HCT116 (cell line): ENCODE data around the gene CPNE5. TPM values are rescaled to one million over a fixed set of nuclear protein-coding genes. Genes with fewer than 3 reads are reported as not detected.

Experiments
- ATAC-seq: fragments of 200-7000 bp; cut with Tn5 transposase; 2 replicates; pipeline ENCODE4 v1.9.1; 2020; ENCODE audit warnings: mild to moderate bottlenecking, moderate library complexity
- BruUV-seq: library from RNA; stranded (reverse); fragments of 400-500 nt; replicated peaks from 2 replicates; lab custom pipeline; 2021; lab: Mats Ljungman, UMichigan
- CTCF ChIA-PET: fragments of 300-600 bp; sonication (Branson Sonifier 250); formaldehyde crosslinking; loops from one replicate; lab custom pipeline; 2021; ENCODE audit warnings: antibody characterized with exemption; lab: Charles Lee
- POLR2A ChIA-PET: fragments of 300-600, 350-600 bp; sonication (Branson Sonifier 250); formaldehyde crosslinking; loops from one replicate; lab custom pipeline; 2021; ENCODE audit warnings: antibody characterized with exemption; lab: Charles Lee
- RAD21 ChIA-PET, 2 experiments: fragments of 300-600 bp; sonication (Branson Sonifier 250); formaldehyde crosslinking; loops; one replicate each; lab custom pipeline; 2023; ENCODE audit warnings: low total read pairs in 2 of 2; ENCODE audit not compliant: uncharacterized antibody in 2 of 2, unreplicated experiment in 2 of 2, low non-redundant PET in 1 of 2; lab: Charles Lee
- DNase-seq: peaks from one replicate; pipeline ENCODE4 v3.0.0-alpha.2; 2010; ENCODE audit warnings: low read depth, low spot score
- H2AFZ ChIP-seq: fragments of 200-600 bp; shearing (Covaris generic), sonication (generic); 2 replicates; pipeline ENCODE4 v1.6.1; 2017; ENCODE audit warnings: low read depth, mixed run types, mixed read lengths, antibody characterized with exemption, low read length; ENCODE audit not compliant: poor library complexity, severe bottlenecking
- H3K27ac ChIP-seq: 2 replicates; pipeline ENCODE4 v1.5.1; 2012; ENCODE audit warnings: low read depth, low read length
- H3K27me3 ChIP-seq: fragments of 200-600 bp; sonication (generic); 2 replicates; pipeline ENCODE4 v1.6.1; 2016; ENCODE audit warnings: mixed run types, low read length, mixed read lengths; ENCODE audit not compliant: insufficient read depth
- H3K36me3 ChIP-seq, 2 experiments: fragments of 200-500 bp in 1 of 2; fragments of 200-600 bp in 1 of 2; sonication (Bioruptor generic) in 1 of 2; sonication (generic) in 1 of 2; 2 replicates each; pipeline versions ENCODE4 v1.5.1 to v1.6.1; 2014 to 2016; ENCODE audit warnings: low read length in 2 of 2, inconsistent platforms in 1 of 2, mixed read lengths in 1 of 2, mixed run types in 1 of 2; ENCODE audit not compliant: insufficient read depth in 2 of 2, control insufficient read depth in 1 of 2
- H3K4me1 ChIP-seq, 2 experiments: fragments of 200-600 bp in 1 of 2; sonication (generic) in 1 of 2; 2 replicates each; pipeline versions ENCODE4 v1.5.1 to v1.6.1; 2012 to 2017; ENCODE audit warnings: low read length in 2 of 2, inconsistent platforms in 1 of 2, mild to moderate bottlenecking in 1 of 2, mixed read lengths in 1 of 2, mixed run types in 1 of 2, moderate library complexity in 1 of 2; ENCODE audit not compliant: insufficient read depth in 2 of 2, control insufficient read depth in 1 of 2
- H3K4me2 ChIP-seq: fragments of 200-600 bp; sonication (generic); 2 replicates; pipeline ENCODE4 v1.6.1; 2017; ENCODE audit warnings: mixed run types, low read length, mixed read lengths
- H3K4me3 ChIP-seq, 2 experiments: fragments of 200-600 bp in 1 of 2; sonication (generic) in 1 of 2; replicated peaks in 1 of 2; 2 replicates each; pipeline ENCODE4 v1.5.1; 2011 to 2016; ENCODE audit warnings: low read length in 2 of 2, control low read depth in 1 of 2, low read depth in 1 of 2, mild to moderate bottlenecking in 1 of 2, mixed read lengths in 1 of 2, mixed run types in 1 of 2
- H3K79me2 ChIP-seq: fragments of 200-600 bp; sonication (generic); 2 replicates; pipeline ENCODE4 v1.6.1; 2017; ENCODE audit warnings: mild to moderate bottlenecking, mixed run types, low read length, moderate library complexity, mixed read lengths; ENCODE audit not compliant: insufficient read depth
- H3K9ac ChIP-seq: fragments of 200-600 bp; sonication (generic); 2 replicates; pipeline ENCODE4 v1.6.1; 2016; ENCODE audit warnings: low read length, mixed read lengths
- H3K9me2 ChIP-seq: fragments of 200-600 bp; sonication (generic), shearing (Covaris generic); 2 replicates; pipeline ENCODE4 v1.6.1; 2017; ENCODE audit warnings: mixed run types, mild to moderate bottlenecking, moderate library complexity; ENCODE audit not compliant: insufficient read depth
- H3K9me3 ChIP-seq, 2 experiments: fragments of 200-500 bp in 1 of 2; fragments of 200-600 bp in 1 of 2; sonication (Bioruptor generic) in 1 of 2; sonication (generic) in 1 of 2; 2 replicates each; pipeline ENCODE4 v1.6.1; 2014 to 2017; ENCODE audit warnings: low read length in 2 of 2, mixed read lengths in 2 of 2, inconsistent platforms in 1 of 2, low read depth in 1 of 2, mild to moderate bottlenecking in 1 of 2, mixed run types in 1 of 2, moderate library complexity in 1 of 2; ENCODE audit not compliant: control insufficient read depth in 1 of 2, insufficient read depth in 1 of 2
- H4K20me1 ChIP-seq: fragments of 200-600 bp; sonication (generic), shearing (Covaris generic); 2 replicates; pipeline ENCODE4 v1.6.1; 2017; ENCODE audit warnings: mixed run types, mild to moderate bottlenecking, moderate library complexity; ENCODE audit not compliant: insufficient read depth
- CBX3 ChIP-seq: IDR thresholded peaks from 2 replicates; pipeline ENCODE4 v1.6.1; 2012; ENCODE audit warnings: low read depth
- EZH2 ChIP-seq: fragments of 200-600 bp; sonication (generic); IDR thresholded peaks from 2 replicates; pipeline ENCODE4 v1.6.1; 2017; ENCODE audit warnings: antibody characterized with exemption, mixed run types
- FOSL1 ChIP-seq: IDR thresholded peaks from 2 replicates; pipeline ENCODE4 v1.6.1; 2012; ENCODE audit warnings: low read depth
- TCF7L2 ChIP-seq: IDR thresholded peaks from 2 replicates; pipeline ENCODE4 v1.7.0; 2011; ENCODE audit warnings: borderline replicate concordance, inconsistent platforms; ENCODE audit not compliant: insufficient read depth, insufficient read length; ENCODE audit errors: extremely low read depth
- ZBTB33 ChIP-seq: IDR thresholded peaks from 2 replicates; pipeline ENCODE4 v1.6.1; 2011; ENCODE audit warnings: mild to moderate bottlenecking, low read length, moderate library complexity; ENCODE audit not compliant: insufficient replicate concordance; ENCODE audit errors: extremely low read depth
- ZFX ChIP-seq: fragments of 450-650 bp; IDR thresholded peaks from 2 replicates; pipeline ENCODE4 v1.6.1; 2017
- intact Hi-C: fragments of 100-400 bp; cut with micrococcal nuclease; formaldehyde crosslinking; loops from 2 replicates; pipeline ENCODE4 v1.10.0; 2022
- total RNA-seq: library from RNA; stranded (reverse); gene quantifications from one replicate; pipeline ENCODE4 v1.2.1, GENCODE V29; 2021; ENCODE audit not compliant: unreplicated experiment

CPNE5 gene
- total RNA-seq, 1 experiment from 2014 or later: not detected

DNA sequence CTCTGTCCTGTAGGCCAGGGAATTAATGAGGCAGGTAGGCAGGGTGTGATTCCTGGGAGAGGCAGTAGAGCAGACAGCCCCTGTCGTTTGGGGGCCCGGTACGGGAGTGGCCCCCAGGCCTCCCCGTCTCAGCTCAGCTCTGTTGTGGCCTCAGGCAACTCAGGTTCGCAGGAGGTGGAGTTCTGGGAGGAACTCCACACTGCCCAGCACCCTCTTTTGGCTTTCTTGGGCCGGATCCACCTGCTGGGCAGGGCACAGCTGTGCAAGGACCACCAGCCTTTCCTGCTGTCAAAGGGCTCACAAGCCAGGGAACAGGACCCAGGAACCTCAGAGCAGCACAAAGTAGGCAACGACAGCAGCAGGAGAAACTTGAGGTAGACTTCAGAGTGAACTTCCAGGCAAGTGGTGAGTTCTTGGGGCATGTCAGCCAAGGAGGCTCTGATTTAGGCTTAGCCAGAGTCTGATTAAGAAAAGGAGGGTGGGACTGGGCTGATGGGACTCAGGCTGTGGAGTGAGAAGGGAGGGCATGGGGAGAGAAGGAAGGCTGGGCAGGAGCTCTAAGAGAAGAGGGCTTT is 104.7 kb downstream of the CPNE5 start:
- BruUV-seq: no TSS peak
- CTCF ChIA-PET: interaction anchor here (1.3 kb wide), 1 partner anchor 10 kb away, joined by 3 read pairs; no protein-coding TSS in a partner anchor
- no peak overlapping the region for H3K4me2 ChIP-seq

More for the DNA sequence above, 104.7 kb downstream of the CPNE5 start:
- DNase-seq (no peak), ATAC-seq (0 out of 2 replicates have a peak, but pooled peaks have one; percentile 16)
- TF ChIP-seq EZH2 (no peak), FOSL1 (no peak), ZBTB33 (no peak), ZFX (no peak), CBX3 (no peak), TCF7L2 (no peak)
- Histone ChIP-seq H3K4me1 (no peaks in the 10 kb centered on the region), H3K9me3 (no peaks in the 10 kb centered on the region), H3K9ac (no peak overlapping the region), H2AFZ (no peak overlapping the region), H3K9me2 (no peaks in the 10 kb centered on the region), H3K27ac (no peak overlapping the region), H3K4me3 (no peak overlapping the region), H3K36me3 (no peaks in the 10 kb centered on the region), H3K79me2 (no peaks in the 10 kb centered on the region), H4K20me1 (no peaks in the 10 kb centered on the region), H3K27me3 (no peaks in the 10 kb centered on the region)
- intact Hi-C loops: no loop called here
- POLR2A ChIA-PET: no interaction called here
- RAD21 ChIA-PET: no interaction called here
